DOHH2 (cell line): ENCODE measurements around the gene TMEM244.

Experiments
- H3F3A ChIP-seq: fragments of 200-600 bp; sonication (generic), shearing (Covaris generic); 2 replicates; pipeline ENCODE4 v1.6.0; 2016; ENCODE audit warnings: antibody characterized with exemption, mild to moderate bottlenecking; ENCODE audit not compliant: control insufficient read depth, insufficient read depth
- H3K27ac ChIP-seq: fragments of 200-600 bp; sonication (generic); 2 replicates; pipeline ENCODE4 v1.5.1; 2014; ENCODE audit warnings: low read depth, mild to moderate bottlenecking, low read length, moderate library complexity
- H3K27me3 ChIP-seq: fragments of 200-600 bp; sonication (generic); 2 replicates; pipeline ENCODE4 v1.6.1; 2014; ENCODE audit warnings: mild to moderate bottlenecking, low read length, mixed read lengths; ENCODE audit not compliant: control insufficient read depth
- H3K36me3 ChIP-seq: fragments of 200-600 bp; sonication (generic); 2 replicates; pipeline ENCODE4 v1.6.1; 2014; ENCODE audit warnings: mild to moderate bottlenecking, low read length, moderate library complexity, mixed read lengths; ENCODE audit not compliant: control insufficient read depth
- H3K4me1 ChIP-seq: fragments of 200-600 bp; sonication (generic); 2 replicates; pipeline ENCODE4 v1.6.1; 2014; ENCODE audit warnings: mild to moderate bottlenecking, low read length, mixed read lengths; ENCODE audit not compliant: control insufficient read depth
- H3K4me2 ChIP-seq: fragments of 200-600 bp; sonication (generic); 2 replicates; pipeline ENCODE4 v1.6.0; 2014; ENCODE audit warnings: mild to moderate bottlenecking, low read length, moderate library complexity
- H3K4me3 ChIP-seq: fragments of 200-600 bp; sonication (generic); 2 replicates; pipeline ENCODE4 v1.5.1; 2014; ENCODE audit warnings: mild to moderate bottlenecking, low read length, mixed read lengths
- H3K79me2 ChIP-seq: fragments of 200-600 bp; sonication (generic); 2 replicates; pipeline ENCODE4 v1.6.1; 2014; ENCODE audit warnings: mild to moderate bottlenecking, low read length, mixed read lengths; ENCODE audit not compliant: control insufficient read depth
- H3K9me2 ChIP-seq: fragments of 200-600 bp; sonication (generic); replicated peaks from 2 replicates; pipeline ENCODE4 v1.6.1; 2014; ENCODE audit warnings: mild to moderate bottlenecking, low read length, mixed read lengths; ENCODE audit not compliant: control insufficient read depth
- H3K9me3 ChIP-seq: fragments of 200-600 bp; sonication (generic); 2 replicates; pipeline ENCODE4 v1.6.1; 2014; ENCODE audit warnings: antibody characterized with exemption, low read length, mixed read lengths; ENCODE audit not compliant: control insufficient read depth, insufficient read depth
- H4K20me1 ChIP-seq: fragments of 200-600 bp; sonication (generic); 2 replicates; pipeline ENCODE4 v1.6.0; 2014; ENCODE audit warnings: low read depth, mild to moderate bottlenecking, antibody characterized with exemption, low read length, moderate library complexity; ENCODE audit not compliant: control insufficient read depth, insufficient read depth
- CTCF ChIP-seq: fragments of 200-600 bp; sonication (generic); IDR thresholded peaks from one replicate; pipeline ENCODE4 v1.5.1; 2014; ENCODE audit warnings: antibody characterized with exemption, mild to moderate bottlenecking, low read depth, low read length; ENCODE audit not compliant: poor library complexity, severe bottlenecking
- EZH2phosphoT487 ChIP-seq: fragments of 200-600 bp; sonication (generic); IDR thresholded peaks from 2 replicates; pipeline ENCODE4 v1.6.1; 2017; ENCODE audit warnings: borderline replicate concordance, mild to moderate bottlenecking, antibody characterized with exemption, low read length, moderate library complexity, mixed read lengths

TMEM244 gene

DNA sequence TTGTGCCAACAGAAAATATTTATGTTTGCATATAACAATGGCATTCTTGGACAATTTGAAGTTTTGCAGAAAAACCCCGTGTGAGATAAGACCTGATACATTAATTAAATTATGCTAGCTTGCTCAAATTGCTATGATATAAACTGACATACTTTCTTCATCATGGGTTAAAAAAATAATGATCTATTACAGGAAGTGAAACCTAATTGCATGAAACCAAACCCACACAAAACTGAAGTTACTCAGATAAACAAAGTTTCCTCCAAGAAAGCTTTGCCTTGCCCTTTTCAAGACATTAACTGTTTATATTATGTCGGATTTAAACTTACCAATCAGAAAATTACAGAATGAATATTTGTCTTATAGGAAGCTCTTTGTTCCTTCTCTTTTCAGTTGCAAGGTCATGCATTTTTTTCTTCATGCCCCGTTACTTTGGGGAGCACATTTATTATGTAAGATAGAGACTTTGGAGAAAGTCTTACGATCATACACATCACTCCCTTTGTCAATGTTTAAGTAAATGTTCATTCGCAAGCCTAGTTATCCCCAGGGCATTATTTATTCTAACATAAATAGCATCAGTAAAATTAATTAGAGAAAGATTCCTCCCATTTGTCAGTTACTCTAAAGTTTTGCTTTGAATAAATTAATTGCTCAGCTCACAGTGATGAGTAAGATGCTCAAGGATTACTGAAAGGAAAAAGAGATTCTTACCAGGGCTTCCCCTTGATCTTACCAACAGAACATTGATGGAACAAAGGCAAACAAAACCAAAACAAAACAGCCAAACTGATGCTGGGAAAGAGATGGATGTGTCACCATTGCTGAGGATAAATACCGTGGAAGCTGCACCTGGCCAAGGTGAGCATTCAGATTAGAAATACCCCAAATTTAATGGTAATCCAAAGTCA is 14.8 kb upstream of the TMEM244 start:
- H3K27me3 ChIP-seq: no peaks in the 10 kb centered on the region
- no peak overlapping the region for H3K27ac ChIP-seq

GRCh38 chr6:129874837-129875236 is 13.7 kb upstream of the TMEM244 start:
- H3K79me2 ChIP-seq: no peaks in the 10 kb centered on the region
- H3K4me1 ChIP-seq: no peaks in the 10 kb centered on the region
- TF ChIP-seq EZH2phosphoT487: no peak
- no peak for TF ChIP-seq CTCF

More for the DNA sequence above, 14.8 kb upstream of the TMEM244 start:
- Histone ChIP-seq H4K20me1 (no peaks in the 10 kb centered on the region), H3K4me3 (no peak overlapping the region), H3K4me2 (no peak overlapping the region), H3K4me1 (no peaks in the 10 kb centered on the region), H3K9me3 (no peaks in the 10 kb centered on the region), H3K36me3 (no peaks in the 10 kb centered on the region), H3K79me2 (no peaks in the 10 kb centered on the region), H3K9me2 (no peaks in the 10 kb centered on the region), H3F3A (no peaks in the 10 kb centered on the region)
- no peak for TF ChIP-seq CTCF
- TF ChIP-seq EZH2phosphoT487: no peak

GRCh38 chr6:129872586-129872985 is 11.5 kb upstream of the TMEM244 start:
- Histone ChIP-seq H3K4me3 (no peak overlapping the region), H3K4me2 (no peak overlapping the region), H3K27ac (no peak overlapping the region), H3K9me2 (no peaks in the 10 kb centered on the region), H3K36me3 (no peaks in the 10 kb centered on the region), H3K27me3 (no peaks in the 10 kb centered on the region), H3K79me2 (no peaks in the 10 kb centered on the region), H4K20me1 (no peaks in the 10 kb centered on the region), H3F3A (no peaks in the 10 kb centered on the region), H3K4me1 (no peaks in the 10 kb centered on the region), H3K9me3 (no peaks in the 10 kb centered on the region)
- no peak for TF ChIP-seq EZH2phosphoT487

More at GRCh38 chr6:129874837-129875236, 13.7 kb upstream of the TMEM244 start:
- H3K27me3 ChIP-seq: no peaks in the 10 kb centered on the region
- H3K36me3 ChIP-seq: no peaks in the 10 kb centered on the region
- H3K4me3 ChIP-seq: no peak overlapping the region
- H3K4me2 ChIP-seq: no peak overlapping the region
- no peaks in the 10 kb centered on the region for H3K9me3 ChIP-seq
- no peaks in the 10 kb centered on the region for H3F3A ChIP-seq
- H3K9me2 ChIP-seq: no peaks in the 10 kb centered on the region
- H3K27ac ChIP-seq: no peak overlapping the region
- H4K20me1 ChIP-seq: no peaks in the 10 kb centered on the region

DNA sequence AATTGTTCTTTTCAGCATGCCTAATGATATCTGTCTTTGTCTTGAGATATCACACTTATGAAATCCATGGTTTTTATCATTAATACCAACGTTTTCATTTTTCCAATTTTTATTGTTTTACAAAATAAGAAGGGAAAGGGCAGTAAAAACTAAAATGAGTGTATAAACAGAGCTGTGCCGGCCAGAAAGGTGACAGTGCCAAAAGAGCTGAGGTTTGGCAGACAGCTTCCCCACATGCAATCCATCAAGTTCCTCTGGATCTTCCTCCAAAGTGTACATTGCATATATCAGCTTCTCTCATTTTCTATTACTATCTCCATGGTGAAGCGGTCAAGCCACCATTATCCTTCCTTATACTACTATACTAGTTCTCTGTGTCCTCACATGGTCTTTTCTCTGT is 10.1 kb upstream of the TMEM244 start:
- Histone ChIP-seq H3K79me2 (no peaks in the 10 kb centered on the region), H3K36me3 (no peaks in the 10 kb centered on the region), H3K27me3 (no peaks in the 10 kb centered on the region), H3K9me3 (no peaks in the 10 kb centered on the region), H3K4me2 (no peak overlapping the region), H3K4me3 (no peak overlapping the region), H4K20me1 (no peaks in the 10 kb centered on the region), H3K9me2 (no peaks in the 10 kb centered on the region), H3F3A (no peaks in the 10 kb centered on the region), H3K27ac (no peak overlapping the region), H3K4me1 (no peaks in the 10 kb centered on the region)
- TF ChIP-seq EZH2phosphoT487 (no peak), CTCF (no peak)
